HG03066 (cell line): Measurements from ENCODE around the gene KCNK4.
"Not testable (repeated sequence)": the region's sequence is repeated elsewhere in the genome, so short reads cannot be mapped to it uniquely, and the experiment has no call there.

Experiments
- ATAC-seq: cut with Tn5 transposase; IDR thresholded peaks from one replicate; pipeline ENCODE4 v1.9.1; 2021; ENCODE audit warnings: low read depth; ENCODE audit not compliant: unreplicated experiment

KCNK4 gene

DNA sequence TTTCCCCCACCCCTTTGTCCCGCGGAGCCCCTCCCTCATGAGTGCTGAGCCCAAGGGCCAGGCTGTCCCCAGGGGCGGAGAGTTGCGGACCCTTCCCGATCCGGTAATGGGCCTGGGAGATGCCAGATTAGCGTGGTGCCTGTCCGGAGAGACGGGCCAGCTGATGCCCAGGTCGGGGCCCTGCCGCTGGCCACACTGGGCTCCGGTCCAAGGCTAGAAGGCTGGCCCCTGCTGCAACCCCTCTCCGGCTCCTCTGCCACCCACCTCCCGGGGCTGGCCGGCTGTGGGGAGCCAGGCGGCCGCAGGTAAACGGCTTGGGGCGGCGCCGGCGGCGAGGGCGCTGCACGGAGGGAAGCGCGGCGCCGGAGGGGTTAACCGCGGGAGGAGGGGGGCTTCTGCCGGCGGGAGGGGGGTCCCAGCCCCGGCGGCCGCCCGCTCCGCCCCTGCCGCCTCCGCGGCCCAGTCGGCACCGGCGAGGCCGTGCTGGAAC is at the start of gene KCNK4:
TSS of gene KCNK4 (plus strand) at position 41 of the 490 bp plus-strand sequence. CDS start 1,717 bp downstream, outside the sequence.
- no peak for ATAC-seq

DNA sequence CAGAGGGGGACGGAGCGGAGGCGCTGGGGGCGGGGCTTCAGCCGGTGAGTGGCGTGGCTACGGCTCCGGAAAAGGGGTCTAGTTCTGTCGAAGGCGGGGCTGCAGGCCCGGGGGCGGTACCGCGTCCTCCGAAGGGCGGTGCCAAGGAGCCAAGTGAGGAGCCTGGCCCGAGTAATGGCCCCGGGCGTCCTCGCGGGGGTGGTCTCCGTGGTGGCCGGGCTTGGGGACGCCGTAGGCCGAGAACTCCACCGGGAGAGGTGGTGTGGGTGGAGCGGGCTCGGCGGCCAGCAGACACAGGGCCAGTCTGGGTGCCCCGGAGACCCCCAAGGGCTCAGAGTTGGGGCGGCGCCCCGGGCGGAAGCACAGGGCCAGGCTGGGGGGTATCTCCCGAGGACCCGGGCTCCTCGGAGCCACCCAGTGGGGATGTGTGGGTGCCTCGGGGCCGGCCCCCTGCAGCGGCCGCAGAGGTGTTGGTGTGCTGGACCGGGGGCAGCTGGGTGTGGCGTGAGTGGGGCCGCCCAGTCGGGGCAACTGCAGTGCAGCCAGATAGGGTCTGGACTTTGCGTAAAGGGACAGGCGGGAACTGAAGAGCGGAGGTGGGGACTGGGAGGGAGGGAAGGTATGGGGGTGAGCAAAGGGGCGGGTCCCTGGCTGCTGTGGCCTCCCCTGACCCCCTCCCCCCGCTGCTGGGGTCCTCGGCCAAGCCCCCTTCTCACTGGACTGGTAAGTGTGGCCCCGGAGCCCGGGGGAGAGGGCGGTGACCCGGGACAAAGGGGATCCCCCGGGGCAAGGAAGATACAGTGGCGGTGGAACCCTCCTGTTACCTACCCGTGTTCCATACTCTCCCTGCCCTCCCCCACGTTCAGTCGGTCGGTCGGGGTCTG is 49.4 kb upstream of the KCNK4 start:
- peak; percentile 8 for ATAC-seq

DNA sequence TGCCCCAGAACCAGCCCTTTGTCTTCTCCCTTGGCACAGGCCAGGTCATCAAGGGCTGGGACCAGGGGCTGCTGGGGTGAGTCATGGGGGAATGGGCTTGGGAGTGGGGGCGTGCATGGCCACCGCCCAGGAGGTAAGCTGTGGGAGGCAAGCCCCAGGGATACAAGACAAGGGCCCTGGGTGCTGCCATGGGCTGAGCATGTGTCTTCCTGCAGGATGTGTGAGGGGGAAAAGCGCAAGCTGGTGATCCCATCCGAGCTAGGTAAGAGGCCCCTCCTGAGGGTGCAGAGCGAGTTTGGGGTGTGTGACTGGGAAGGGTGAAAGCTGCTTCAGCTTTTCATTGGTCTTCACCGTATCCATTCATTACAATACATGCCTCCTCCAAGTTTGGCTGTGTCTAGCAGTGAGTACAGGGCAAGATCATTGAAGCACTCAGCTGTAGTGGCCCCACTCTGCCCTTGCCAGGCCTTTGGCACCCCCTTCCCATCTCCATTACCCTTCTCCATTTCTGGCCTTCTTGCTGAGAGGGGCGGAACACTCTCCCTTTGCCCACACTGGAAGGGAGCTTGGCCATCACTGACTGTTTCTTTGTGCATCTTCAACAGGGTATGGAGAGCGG is 47.8 kb upstream of the KCNK4 start:
- ATAC-seq, result no peak

DNA sequence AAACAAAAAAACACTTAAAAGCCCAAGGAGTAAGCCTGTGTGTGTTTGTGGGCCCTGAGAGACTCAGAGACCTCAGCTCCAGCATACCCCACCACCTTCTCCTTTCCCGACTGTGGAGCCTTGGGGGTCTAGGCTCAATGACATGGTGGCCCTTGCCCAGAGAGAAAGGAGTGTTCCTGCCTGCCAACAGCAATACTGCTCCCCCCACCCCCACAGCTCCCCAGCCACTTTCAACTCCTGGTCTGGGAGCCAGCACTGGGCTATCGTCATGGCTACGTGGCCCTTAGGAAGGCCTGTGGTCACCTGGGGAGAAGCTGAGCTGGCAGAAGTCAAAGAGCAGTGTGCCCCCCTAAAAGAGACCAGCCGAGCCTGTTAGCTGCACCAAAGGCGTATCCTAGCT is 47.0 kb upstream of the KCNK4 start:
- no peak for ATAC-seq

DNA sequence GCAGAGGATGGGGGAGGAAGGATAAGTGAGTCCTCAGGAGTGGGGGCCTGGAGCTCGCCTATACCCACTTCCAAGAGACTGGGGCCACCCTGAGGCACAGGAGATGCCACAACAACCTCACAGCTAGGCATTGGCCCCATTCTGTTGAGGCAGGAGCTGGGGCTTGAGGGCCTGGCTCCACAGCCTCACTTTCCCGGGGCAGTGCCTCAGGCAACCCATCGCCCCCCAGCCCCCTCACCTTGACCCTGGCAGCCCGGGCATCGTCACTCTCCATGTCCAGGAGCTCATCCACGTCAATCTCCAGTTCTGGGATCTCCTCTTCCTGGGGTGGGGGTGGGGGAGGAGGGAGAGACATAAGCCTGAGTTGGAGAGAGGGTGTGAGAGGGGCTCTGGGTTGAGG is 46.1 kb upstream of the KCNK4 start:
- no peak for ATAC-seq

DNA sequence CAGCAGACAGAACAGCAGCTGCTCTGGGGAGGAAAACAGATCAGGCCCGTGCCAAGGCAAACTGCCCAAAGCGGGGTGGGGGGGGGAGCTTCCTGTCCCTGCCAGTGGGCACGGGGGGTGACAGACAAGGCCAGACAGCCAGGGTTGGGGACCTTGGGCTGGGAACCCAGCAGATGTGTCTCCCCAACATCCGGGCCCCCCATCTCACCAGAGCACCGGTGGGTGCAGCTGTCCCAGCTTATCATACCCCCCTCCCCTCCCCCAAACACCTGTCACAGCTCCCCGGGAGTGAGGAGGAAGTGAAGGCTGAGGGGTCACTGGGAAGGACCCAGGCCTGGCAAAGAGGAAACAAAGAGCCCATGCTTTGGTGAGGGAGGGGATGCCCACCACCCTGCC is 45.7 kb upstream of the KCNK4 start:
- ATAC-seq, result no peak

DNA sequence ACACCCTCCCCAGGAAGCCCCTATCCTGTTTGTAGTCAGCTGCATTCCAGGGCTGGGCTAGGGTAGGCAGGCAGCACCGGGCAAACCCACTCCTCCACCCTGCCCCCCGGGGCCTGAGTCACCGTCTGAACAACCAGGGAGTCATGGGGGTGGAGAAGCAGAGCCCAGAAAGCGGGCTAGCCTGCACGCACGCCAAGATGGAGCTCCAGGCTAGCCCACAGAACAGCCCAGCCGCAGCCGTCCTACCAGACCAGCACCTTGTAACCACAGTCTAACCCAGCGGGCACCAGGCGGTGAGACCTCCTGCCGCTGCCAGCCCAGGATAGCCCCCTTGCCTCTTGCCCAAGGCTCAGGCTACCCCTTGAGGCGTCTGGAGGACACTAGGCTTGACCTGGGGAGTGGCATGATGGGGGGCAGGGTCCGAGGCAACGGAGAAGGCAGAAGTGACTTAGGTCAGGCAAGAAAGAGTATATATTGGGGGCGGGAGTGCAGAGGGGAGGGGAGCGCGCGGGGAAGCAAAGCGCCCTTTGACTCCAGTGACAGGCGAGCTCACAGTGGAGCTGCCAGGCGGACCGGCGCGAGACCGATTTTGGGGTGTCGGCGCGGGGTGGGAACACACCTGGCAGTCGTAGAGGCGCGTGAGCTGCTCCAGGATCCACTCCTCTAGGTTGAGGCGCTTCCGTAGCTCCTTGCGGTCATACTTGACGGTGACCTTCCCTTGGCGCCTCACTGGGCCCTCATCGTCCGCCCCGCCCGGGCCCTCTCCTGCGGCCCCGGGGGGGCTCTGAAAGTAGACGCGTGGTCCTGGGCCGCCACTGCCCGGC is 45.1 kb upstream of the KCNK4 start:
- no peak for ATAC-seq

DNA sequence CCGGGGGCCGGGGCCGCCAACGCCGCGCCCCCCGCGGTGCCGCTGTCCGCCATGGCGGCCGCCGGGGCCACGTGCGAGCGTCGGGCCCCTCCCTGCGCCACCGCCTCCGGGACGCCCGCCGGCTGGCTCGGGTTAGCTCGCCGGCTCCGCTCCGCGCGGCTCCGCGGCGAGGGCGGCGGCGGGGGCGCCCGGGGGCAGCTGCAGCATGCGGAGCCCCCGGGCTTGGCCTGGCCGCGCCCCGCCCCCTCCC is 44.6 kb upstream of the KCNK4 start:
- not testable (repeated sequence) for ATAC-seq

DNA sequence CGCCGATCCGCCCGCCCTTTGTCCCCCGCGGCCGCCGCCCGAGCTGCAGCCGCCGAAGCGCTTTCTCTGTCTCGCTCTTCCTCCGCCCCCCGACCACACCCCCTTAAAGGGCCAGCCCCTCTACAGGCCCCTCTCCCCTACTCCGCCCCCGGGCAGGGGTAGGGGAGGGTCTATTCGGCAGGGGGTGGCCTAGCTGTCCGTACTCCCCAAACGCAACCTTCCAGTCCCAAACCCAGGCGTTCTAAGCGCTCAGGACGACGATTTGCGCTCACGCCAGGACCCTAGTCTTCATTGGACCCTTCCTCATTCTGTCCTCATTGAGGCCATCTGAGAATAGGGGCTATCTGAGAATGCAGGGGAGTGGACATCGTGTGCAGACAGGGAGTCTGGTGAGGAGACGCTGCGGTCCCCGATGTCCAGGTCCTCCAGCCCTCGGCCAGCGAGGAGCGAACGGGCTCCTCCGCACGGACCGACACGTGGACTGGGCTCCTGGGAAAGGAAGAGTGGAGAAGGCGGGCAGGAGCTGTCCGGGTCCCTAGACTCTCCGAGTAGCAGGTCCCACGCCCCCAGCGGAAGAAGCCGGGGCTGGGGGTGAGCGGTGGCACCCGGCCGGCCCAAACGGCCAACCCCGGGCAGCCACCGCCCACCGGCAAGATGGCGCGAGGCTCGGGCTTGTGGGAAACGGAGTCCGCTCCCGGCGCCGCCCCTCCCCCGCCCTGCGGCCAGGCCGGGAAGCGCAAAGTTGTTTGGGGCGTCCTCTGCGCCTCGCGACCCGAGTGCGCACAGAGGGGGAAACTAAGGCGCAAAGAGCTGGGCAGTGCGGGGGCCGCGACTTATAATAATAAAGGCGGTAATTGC is 44.0 kb upstream of the KCNK4 start, which contains the start of gene PPP1R14B:
TSS of gene PPP1R14B (minus strand) at position 73 of the 858 bp plus-strand sequence. CDS start 270 bp downstream, outside the sequence.
- no peak for ATAC-seq

DNA sequence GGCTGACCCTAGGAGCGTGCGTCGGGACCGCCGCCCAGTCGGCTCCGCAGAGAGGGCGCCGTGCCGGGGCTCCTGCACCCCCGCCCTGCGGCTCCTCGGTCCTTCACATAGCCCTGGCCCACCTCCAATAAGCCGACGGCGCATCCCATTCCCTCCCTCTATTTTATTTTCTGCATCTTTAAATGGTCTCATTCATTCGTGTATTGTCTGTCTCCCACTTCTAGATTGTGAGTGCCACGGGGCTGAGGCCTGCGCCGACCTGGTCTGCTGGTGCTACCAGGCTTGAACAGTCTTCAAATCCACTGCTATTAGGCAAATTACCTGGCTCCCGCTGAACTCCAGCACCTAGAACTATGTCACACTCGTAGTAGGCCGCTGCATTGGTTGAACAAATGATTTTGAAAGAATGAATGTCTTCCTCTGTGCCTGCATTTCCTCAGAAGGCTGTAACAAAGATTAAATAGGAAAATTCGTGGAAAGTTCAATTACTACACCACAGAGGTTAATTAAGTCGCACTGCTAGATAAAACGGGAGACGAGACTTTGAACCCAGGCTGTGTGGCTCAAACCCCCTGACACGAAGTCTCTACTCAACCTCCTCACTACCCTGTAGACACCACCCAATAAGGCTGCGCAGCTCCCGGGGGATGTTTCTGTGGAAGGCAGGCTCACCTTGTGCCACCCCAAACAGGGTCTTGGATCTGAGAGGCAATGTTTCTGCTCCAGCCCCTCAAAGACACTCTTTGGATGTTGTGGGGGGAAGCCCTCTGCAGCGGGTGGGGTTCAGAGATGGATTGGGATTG is 43.2 kb upstream of the KCNK4 start:
- ATAC-seq, result no peak

DNA sequence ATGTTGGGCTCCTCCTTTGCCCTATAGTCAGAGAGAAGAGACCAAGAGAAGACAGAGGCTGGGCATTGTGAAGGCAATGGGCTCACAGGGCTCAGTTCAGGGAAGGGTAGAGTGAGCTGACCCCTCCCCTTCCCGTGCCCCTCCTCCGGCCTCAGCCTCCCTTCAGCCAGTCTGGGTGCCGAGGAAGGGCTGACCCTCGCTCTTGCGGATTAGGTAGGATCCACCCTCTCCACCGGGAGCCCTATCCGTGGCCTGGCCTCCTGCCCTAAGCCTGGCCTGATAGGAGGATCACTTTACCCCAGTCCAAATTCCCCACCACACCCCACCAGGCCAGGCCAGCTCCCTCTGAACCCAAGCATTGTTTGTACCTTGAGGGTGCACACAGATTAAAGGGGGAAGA is 42.5 kb upstream of the KCNK4 start:
- no peak for ATAC-seq

DNA sequence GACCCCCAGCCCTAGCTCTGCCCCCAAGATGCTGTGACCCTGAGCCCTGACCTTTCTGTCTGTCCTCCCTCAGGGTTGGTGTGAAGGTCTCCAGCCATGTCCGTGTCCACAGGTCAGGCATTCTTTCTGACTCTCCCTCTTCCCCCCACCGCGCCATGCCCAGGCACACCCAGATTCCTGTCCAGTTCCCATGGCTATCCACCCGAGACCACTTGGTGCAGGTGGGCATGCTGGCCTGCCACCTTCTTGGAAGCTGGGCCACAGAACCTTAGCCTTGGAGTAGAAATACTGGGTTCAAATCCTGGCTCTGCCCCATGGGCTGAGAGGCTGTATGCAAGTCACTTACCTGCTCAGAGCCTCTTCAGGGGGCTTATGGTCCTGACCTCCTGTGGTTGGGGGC is 42.1 kb upstream of the KCNK4 start:
- no peak for ATAC-seq

DNA sequence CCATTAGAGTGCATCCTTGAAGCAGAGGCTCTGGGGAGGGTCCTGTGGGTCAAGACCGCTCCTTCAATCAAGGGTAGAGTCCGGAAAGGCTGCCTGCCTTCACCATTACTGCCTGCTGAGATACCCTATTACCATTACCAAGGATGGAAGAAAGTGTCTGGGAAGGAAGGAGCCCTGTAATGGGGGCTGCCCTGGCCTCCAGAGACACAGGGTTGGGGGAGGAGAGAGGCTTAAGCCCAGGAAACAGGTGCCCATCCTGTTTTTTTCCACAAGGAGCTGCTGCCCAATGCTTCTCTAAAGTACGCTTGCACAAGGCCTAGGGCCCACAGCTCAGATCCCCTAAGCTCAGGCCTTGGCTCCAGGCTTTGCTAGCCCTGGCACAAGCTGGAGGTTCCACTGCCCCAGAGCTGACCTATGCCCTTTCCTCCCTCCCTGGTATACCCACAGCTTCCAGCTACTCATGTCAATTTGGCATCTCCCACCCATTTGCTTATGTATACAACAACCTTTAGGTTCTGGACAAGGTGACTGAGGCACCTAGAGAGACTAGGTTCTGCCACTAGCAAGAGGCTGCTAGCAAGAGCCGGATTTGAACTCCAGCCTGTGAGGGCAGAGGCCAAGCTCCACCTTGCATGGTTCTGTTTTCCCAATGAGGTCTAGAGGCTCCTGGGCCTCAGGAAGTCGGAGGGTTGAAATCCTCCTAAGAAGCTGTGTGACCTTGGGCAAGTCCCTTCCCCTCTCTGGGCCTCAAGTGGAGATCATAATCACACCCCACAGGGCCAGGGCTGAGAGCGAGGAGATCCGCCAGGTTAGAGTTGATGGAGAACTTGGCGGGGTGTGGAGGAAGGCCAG is 41.3 kb upstream of the KCNK4 start:
- no peak for ATAC-seq

DNA sequence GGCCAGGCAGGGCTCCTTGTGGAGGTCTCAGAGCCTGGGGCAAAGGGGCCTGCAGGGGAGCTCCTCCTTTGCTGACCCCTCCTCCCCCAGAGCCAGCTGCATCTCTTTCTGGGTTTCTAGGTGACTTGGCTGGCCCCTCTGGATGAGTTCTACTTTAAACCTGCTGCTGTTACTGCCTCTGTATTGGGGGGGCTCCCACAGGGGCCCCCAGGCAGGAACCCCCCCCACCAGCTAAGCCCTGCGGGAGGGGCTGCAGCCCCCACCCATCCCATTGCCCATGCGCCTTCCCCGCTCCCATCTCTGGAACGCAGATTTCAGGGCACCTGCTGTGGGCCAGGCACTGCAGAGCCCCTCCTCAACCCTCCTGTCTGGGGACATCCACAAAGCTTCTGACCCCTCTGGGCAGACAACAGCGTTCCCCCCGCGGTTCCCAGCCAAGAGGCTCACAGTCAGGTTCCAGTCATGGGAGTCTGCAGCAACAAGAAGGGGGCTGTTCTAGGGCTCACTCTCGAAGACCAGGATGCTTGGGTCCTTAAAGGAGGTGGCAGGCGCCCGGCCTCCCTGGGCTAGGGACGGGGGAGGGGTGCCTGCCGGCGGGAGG is 40.6 kb upstream of the KCNK4 start:
- no peak for ATAC-seq

DNA sequence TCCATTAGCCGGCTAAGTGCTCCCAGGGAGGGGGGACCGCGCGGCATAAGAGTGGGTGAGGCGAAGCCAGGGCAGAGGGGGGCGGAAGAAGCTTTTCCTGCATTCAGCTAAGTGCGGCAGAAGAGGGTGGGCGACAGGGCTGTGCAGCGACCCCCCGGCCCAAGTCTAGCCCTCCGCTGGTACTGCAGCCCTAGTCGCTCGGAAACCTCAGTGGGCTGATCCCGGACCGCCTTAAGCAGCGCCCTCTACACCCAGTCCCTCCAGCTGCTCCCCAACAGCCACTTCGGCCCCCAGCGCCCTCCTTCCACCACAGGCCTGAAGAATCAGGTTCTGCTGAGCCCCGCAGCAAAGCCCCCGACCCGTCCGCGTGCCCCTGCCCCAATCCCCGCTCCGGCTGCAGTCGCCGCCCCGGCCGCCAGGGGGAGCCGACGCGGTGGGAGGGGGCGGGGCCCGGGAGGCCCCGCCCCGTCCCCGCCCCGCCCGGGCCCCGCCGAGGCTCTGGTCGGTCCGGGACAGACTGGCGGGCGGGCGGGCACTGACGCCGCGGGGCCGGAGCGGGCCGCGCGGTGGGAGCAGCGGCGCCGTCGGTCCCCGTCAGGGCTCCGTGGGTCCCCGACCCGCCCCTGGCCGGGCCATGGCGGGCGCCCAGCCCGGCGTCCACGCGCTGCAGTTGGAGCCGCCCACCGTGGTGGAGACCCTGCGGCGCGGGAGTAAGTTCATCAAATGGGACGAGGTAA is 39.9 kb upstream of the KCNK4 start, which contains the start of gene PLCB3:
TSS of gene PLCB3 (plus strand) at position 515 of the 737 bp plus-strand sequence. CDS start at position 635, 120 bp downstream.
- peak; percentile 48 for ATAC-seq

DNA sequence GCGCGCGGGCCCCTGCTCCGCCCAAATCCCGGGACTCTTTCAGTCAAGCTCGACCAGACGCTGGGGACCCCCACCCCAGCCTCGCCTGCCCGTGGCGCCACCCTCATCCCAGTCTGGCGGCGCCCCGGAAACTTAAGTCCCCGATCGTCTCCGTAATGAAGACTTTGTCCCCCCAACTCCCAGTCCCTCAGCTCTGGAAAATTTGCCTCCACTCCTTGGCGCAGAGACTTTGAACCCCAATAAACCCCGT is 39.4 kb upstream of the KCNK4 start:
- ATAC-seq, result no peak

DNA sequence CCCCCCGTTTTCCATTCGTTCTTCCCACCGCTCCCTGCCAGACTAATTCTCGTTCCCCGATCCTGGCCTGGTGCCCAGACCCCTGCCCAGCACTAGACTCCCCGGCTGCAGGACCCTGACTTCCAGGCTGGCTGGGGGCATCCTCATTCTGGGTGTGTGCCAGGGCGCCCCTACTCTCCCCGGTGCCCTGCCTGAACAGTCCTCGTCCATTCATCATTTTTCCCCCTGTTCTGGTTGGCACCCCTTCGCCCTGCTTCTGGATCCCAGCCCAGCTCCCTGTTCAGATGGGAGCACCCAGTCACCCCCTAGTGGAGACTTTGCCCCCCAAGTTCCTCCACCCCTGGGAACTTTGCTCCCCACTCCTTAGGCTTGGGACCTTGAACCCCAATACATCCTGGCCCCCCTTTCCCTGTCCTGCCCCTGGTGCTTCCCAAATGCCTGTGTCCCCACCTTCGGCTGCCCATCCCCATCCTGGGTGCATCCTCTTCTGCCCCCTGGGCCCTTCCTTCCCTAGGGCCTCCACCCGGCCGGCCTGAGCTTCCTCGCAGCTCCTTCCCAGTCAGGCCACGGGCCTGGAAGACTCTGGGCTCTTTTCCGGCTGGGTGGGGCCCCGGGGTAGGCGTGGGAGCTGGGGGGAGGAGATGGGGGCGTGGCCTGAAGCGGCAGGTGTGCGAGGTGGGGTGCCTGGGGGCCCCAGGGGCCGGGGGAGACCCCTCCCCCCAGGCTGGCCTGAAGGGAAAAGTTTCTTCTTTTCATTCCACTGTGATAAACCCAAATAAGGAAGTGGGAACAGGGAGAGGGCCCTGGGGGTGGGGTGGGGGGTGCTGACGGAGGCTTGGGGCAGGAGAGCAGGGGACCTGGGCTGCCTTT is 38.9 kb upstream of the KCNK4 start:
- ATAC-seq, result no peak
